Fibroblast of peridontal ligament (primary cell): Measurements from ENCODE around the gene PODNL1.
"Not testable (repeated sequence)": the region's sequence is repeated elsewhere in the genome, so short reads cannot be mapped to it uniquely, and the experiment has no call there.

ENCODE experiments used
- DNase-seq: peaks from one replicate; pipeline ENCODE4 v3.0.0-alpha.2; 2010; ENCODE audit errors: extremely low read depth

The PODNL1 gene

DNA sequence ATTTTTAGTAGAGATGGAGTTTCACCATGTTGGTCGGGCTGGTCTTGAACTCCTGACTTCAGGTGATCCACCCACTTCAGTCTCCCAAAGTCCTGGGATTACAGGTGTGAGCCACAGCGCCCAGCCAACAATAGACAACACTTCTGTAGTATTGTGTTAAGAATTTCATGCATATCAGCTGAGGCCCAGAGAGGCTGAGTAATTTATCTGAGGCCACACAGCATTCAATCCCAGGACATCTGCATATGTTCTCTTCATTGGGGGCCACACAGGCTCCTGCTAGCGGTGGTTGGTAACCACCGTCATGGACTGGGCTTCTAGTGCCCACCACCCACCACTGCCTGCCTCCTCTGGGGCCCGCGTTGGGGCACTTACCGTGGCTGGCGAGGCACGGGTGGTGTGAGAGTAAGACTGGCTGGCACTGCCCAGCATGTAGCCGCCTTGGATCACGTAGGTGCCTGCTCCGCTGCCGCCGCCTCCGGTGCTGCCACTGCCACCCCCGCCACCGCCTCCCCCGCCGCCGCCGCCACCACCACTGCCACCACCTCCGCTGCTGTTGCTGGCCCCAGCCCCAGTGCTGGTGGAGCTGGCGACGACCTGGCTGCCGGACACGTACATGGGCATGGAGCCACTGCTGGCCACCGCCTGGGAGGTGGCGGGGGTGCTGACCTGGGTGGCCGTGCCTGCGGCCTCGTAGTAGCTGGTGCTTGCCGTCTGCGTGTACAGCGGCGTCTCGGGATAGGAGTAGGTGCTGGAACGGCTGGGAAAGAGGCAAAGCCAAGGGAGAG lies 34.3 kb upstream of the PODNL1 start:
- DNase-seq: no peak

DNA sequence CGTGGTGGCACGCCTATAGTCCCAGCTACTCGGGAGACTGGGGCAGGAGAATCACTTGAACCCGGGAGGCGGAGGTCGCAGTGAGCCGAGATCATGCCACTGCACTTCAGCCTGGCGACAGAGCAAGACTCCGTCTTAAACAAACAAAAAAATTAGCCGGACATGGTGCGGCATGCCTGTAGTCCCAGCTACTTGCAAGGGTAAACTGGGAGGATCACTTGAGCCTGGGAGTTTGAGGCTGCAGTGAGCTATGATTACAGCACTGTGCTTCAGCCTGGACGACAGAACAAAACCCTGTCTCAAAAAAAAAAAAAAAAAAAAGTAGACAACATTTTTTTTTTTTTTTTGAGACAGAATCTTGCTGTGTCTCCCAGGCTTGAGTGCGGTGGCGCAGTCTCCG lies 33.7 kb upstream of the PODNL1 start:
- DNase-seq: not testable (repeated sequence)

DNA sequence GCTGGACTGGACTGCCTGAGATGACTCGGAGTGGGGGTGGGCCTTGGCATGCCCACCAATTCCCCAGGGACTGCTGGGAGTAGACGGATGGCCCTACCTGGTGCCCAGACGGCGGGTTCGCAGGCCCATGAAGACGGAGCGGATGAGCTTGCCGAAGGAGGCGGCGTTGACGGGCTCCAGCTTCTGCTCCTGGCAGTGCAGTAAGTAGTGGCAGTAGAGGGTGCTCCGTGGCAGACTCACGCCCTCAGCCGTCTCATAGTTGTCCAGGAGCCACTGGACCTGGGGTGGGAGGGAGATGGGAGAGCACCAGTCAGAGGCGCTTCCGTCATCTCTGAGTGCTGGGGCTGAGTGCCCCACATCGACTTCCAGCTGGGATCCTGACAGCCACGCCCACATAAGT lies 31.7 kb upstream of the PODNL1 start:
- no peak for DNase-seq

DNA sequence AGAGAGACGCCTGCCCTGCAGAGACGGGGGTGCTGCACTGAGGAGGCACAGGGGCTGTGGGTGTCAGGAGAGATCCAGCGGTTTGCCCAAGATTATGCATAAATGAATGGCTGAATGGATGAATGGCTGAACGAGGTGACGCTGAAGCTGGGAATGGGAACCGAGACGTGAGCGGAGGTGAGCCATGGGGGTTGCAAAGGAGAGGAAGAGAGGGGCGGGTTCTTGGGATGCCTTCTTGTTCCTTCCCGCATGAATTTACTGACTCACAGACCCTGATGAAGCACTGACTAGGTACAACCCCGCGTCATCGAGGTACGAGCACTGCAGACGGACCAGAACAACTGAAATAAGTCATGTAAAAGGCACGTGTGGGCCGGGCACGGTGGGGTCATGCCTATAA lies 30.8 kb upstream of the PODNL1 start:
- no peak for DNase-seq

DNA sequence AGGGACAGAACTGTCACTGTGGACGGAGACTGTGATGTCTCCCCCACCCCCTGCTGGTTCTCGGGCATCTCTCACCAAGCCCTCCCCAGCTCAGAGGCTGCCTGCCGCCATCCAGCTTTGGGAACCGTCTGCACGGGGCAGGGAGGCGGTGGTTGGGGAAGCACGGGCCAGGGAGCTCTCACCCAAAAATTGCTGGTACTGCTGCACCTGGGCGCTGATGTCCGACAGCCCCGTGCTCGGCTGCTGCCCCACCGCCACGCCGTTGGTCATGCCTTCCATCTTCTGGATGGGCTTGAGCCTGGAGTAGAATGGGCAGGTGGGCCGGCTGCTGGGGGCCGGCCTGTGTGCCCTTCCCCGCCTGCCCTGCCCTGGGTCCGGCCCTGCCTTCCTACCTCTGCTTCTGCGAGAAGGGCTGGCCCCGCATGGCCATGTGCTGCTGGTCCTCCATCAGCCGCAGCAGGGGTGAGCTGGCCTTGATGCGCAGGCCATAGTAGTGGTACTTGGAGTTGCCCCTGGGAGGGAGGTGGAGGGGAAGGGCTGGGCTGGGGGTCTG lies 30.2 kb upstream of the PODNL1 start:
- DNase-seq: no peak

GRCh38 chr19:13967206-13967605 lies 29.0 kb upstream of the PODNL1 start:
- not testable (repeated sequence) for DNase-seq

- no peak for DNase-seq
Measured at GRCh38 chr19:13966684-13967128, 28.5 kb upstream of the PODNL1 start.

DNA sequence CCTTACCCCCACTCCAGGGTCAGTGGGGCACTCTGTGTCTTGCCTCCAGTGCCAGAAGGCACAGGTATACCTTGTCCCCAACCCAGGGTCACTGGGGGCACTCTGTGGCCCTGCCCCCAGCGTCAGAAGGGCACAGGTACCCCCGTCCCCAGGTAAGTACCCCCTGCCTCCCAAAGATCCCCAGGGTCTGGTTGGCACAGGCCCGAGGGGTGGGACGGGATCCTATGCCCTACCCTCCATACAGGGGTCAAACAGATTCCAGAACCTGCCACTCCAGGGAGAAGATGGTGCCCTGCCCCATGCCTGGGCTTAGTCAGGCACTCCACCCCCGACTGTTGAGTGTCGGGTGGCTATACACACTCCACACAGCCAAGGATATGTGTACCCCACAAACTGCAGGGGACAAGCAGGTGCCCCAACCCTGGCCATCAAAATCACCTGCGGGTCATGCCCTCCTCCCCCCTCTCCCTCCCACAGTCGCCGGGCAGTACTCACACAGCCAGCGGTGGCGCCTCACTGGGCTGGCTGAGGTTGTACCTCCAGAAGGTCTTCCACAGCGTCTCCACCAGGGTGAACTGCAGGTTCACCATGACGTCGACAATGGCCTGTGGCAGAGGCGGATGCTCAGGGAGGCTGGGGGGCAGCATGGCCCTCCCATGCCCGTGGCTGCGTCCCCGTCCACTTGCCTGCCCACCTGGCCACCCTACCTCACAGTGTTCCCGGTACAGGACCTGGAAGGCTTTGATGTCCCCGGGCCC lies 27.9 kb upstream of the PODNL1 start:
- no peak for DNase-seq

- DNase-seq: no peak
Measured at GRCh38 chr19:13965377-13965896, 27.2 kb upstream of the PODNL1 start.

- DNase-seq: peak; percentile 49
Measured at GRCh38 chr19:13964776-13965175, 26.6 kb upstream of the PODNL1 start.

DNA sequence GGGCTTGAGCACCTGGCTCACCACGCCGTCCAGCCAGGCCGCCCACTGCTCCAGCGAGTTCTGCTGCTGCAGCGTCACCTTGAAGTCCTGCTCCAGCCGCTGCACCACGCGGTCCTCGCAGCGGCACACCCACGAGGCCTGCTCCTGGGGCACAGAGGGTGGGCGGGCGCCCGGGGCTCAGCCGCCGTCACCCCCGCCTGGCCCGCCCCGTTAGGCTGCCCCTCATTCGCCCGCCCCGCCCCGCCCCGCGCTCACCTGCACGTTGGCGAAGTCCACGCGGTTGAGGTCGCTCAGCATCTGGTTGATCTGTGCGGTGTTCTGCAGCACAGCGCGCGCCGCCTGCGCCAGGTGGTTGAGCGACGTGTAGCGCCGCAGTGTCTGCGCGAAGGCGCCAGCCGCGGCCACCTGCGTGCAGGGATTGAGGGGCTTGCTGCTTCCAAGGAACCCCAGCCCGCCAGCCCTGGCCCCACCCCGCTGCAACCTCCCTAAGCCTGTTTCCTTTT lies 25.4 kb upstream of the PODNL1 start:
- DNase-seq: no peak

DNA sequence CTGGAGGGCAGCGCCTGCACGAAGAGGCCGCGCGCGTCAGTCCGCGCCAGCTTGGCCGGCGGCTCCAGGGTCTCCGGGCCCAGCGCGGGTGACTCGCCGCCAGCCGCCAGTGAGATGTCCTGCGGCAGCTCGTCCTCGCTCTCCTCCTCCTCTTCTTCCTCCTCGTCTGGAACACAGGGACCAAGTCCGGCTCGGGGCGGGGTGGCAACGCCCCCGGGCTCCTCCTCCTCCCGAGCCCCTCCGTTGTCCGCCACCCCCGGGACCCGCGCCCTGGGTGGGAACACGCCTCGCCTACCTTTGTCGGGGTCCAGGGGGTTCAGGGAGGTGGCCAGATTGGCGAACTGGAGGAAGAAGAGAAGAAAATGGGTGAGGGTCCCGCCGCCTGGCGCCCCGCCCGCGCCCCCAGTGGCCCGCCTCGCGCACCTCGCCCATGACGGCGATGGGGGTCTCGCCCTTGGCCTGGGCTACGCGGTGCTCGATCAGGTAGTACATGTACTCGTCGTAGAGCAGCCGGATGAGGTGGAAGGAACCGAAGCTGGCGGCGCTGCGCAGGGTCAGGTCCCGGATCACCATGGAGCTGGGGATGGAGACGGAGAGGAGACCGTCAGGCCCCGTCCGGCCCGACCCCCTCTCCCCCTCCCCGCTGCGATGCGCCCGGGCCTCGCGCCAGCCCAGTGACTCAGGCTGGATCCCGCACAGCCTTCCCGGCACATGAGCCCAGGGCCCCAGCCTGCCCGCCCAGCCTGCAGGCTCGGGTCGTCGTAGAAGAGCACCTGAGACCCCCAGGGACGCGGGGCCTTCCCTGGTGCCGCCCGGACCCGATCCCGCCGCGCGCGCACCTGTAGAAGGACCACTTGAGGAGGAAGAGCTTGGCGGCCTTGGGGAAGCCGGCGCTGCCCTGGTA lies 24.7 kb upstream of the PODNL1 start:
- DNase-seq: no peak

DNA sequence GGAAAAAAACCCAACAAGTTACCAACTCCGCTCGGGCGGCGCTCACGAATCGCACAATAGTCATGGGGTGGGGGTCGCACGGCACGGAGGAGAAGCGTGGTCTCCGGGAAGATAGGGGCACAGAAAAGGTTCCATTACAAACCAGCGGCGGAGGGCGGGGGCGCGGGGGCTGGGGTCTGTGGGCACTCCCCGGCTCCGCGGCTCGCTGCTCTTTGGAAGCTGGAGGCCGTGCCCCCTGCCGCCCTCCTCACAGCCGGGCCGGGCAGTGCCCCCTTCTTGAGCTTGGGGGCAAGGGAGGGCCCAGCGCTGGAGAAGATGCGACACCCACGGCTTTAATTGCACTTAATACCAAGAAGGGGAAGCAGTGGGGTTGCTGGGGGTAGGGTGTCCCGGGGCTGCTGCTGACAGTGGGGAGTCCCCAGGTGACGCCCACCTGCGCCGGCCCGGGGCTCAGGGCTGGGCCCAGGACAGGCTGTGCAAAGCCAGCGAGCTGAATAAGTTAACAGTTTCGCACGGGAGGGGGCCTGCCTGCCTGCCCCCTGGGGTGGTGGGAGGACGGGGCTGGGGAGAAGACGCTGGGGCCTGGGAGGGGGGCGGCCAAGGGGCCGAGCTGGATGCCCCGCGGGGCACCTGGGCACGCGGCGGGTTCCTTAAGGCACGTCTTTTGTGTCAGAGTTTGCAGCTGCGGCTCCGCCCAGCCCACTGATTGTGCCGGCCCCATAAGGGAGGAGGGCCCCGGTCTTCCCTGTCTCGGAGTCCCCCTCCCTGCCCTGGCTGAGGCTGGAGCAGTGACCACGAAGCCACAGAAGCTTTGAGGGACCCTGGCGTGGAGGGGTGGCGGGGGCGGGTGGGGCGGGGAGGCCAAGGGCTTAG lies 23.8 kb upstream of the PODNL1 start:
- no peak for DNase-seq

DNA sequence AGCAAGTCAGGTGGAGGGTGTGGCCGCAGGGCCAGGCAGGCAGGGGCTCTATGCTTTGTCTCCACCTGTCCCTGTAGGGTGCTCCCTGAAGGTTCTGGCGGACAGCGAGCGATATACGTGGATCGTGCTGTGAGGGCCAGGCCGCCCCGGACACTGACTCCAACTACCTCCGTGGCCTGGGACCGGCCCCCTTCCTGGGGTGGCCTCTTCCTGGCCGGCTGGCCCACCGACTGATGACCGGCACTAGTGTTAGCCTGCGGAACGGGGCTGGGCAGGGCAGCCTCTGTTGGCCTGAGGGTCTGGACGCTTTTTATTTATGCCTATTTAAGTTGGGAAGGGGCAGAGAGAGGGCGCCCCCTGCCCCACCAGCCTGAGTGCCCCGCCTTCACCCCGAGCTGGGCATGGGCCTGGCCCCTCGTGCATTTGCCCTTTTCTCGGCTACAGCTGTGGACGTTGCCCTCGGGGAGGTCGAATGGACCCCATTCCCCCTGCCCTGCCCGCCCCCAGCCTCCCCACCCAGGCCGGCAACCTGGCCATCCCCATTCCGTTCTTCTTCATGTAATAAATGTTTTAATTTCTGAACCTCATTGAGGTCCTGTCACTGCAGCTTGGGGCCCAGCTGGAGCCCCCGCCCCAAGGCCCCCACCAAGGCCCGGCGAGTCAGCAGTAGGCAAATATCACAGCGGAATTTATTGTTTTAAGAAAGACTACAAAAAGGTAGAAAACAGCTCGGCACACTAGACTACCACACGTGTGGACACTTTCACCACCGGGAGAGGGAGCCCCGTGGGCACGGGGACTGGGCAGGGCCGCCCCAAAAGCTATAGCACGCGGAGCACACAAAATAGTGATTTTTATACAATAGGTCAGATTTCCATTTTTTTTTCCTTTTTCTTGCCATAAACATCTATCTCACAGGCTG lies 22.9 kb upstream of the PODNL1 start:
- no peak for DNase-seq

- DNase-seq: no peak
Measured at GRCh38 chr19:13959962-13960862, 22.0 kb upstream of the PODNL1 start.

GRCh38 chr19:13959141-13959961 lies 21.1 kb upstream of the PODNL1 start:
- no peak for DNase-seq

- DNase-seq: no peak
Measured at GRCh38 chr19:13958043-13958442, 19.8 kb upstream of the PODNL1 start.
